HG02884 (cell line): ENCODE results near the gene GALNT7.

Experiments
- ATAC-seq: cut with Tn5 transposase; IDR thresholded peaks from one replicate; pipeline ENCODE4 v1.9.1; 2021; ENCODE audit warnings: mild to moderate bottlenecking, moderate library complexity; ENCODE audit not compliant: unreplicated experiment

GALNT7 gene

DNA sequence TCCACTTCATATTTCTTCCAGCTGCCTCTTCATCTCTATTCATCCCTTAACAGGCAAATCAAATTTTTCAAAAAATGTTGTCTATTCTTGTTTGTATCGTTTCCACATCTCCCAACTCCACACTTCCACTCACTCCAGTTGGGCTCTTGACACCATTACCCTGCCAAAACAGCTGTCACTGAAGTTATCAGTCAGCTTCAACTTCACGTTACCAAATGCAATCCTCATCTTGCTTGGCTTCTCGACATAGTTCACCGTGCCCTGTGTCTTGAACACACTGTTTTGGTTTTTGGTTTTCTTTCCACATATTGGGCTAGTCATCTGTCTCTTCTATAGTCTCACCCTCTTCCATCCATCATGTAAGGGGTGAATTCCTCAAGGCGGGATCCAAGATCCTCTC lies 65.2 kb downstream of the GALNT7 start:
- no peak for ATAC-seq

GRCh38 chr4:173235050-173235449 lies 66.4 kb downstream of the GALNT7 start:
- no peak for ATAC-seq

- no peak for ATAC-seq
These were observed 67.7 kb downstream of the GALNT7 start for GRCh38 chr4:173236301-173236700.

GRCh38 chr4:173237152-173237551 lies 68.5 kb downstream of the GALNT7 start:
- no peak for ATAC-seq

GRCh38 chr4:173237762-173238161 lies 69.2 kb downstream of the GALNT7 start:
- ATAC-seq: no peak

DNA sequence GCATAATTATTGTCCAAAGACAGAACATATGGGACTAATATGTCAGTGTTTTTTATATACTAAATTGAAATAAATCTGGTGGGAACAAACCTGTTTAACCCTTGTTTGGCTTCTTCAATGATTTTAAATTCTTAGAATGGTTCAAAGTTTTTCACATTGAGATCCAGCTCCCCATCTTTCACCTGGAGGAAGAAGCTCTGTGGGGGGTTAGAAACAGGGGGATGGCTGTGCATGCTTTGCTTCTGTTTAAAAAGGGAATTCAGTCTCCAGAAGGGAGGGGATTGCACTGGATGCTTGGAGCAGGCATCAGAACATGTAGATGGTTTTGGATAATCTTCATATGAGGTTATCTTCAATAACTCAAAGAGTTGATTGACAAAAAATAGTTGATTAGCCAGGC lies 72.1 kb downstream of the GALNT7 start:
- ATAC-seq: no peak

GRCh38 chr4:173242466-173243250 lies 74.0 kb downstream of the GALNT7 start:
- no peak for ATAC-seq

DNA sequence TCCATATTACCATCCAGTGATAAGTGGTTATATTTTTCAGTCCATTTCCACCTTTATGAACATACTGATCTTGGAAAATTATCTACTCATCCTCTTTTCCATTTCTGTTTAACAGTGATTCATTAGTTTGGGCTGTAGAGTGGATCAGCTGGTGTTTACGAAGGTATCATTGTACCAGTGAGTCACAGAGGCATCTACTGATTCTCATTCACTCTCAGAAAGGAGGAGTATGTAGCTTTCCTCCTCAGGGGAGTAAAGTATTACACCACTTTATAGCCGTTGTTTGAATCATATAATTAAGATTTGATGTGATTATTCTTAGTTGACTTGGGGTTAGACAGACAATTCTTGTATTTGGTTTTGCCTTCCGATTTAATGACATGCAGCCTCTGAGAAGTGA lies 74.7 kb downstream of the GALNT7 start:
- no peak for ATAC-seq

GRCh38 chr4:173243917-173244658 lies 75.5 kb downstream of the GALNT7 start:
- peak; percentile 80 for ATAC-seq

- no peak for ATAC-seq
These were observed 77.3 kb downstream of the GALNT7 start for GRCh38 chr4:173245952-173246351.

GRCh38 chr4:173246719-173247118 lies 78.1 kb downstream of the GALNT7 start:
- ATAC-seq: peak; percentile 46

- ATAC-seq: no peak
These were observed 78.7 kb downstream of the GALNT7 start for GRCh38 chr4:173247321-173247720.

DNA sequence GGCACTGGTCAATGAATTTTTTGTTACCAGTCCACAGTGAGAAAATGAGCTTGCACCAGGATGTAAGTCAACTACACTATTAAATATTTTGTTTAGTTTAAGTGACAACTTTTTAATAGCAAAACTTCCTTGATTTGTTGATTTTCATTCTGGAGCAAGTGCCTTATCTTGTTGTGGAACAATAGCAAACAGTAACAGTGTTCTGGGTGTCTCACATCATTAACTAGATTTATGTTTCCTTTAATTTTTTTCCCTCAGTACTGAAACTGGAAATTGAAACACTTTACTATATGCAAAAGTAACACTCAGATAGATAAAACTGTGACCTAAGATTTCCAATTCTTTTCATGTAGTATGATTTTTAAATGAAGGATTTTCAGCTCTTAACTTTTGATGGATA lies 80.1 kb downstream of the GALNT7 start:
- ATAC-seq: no peak

- ATAC-seq: peak; percentile 88
These were observed 83.7 kb downstream of the GALNT7 start for GRCh38 chr4:173252024-173252935.

- no peak for ATAC-seq
These were observed 85.0 kb downstream of the GALNT7 start for GRCh38 chr4:173253561-173253960.

DNA sequence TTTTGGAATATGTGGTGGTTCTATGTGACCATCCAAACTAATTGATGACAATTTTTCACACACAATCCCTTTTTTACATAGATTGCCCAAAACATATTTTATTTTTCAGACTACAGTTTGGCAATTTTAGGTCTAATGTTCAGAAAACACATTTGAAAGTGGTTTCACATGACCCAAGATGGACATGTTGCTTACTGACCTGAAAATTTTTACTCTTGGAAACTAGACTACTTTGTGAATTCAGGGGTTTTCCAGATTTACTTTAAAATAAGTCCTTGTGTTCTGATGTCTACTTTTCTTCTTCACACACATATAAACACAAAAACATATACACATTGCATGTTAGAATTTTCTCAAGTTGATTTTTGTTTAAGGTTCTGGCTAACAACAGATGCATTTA lies 86.0 kb downstream of the GALNT7 start:
- peak; percentile 26 for ATAC-seq

DNA sequence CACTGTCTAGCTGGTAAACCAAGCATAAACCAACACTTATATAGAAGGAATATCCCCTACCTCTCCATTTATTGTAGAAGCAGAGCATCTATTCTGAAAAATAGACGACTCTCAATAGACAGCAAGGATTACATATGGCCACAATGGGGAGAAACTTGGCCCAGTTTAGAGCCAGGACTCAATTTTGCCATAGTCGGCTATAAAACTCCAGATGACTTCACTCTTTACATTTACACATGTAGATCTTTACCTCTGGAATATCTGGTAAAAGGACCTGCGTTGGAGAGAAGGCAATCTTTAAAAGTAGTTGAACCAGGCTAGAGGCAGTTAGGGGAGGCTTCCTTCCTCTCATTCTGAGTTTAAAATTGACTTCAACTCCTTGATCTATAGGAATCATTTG lies 88.2 kb downstream of the GALNT7 start:
- no peak for ATAC-seq

DNA sequence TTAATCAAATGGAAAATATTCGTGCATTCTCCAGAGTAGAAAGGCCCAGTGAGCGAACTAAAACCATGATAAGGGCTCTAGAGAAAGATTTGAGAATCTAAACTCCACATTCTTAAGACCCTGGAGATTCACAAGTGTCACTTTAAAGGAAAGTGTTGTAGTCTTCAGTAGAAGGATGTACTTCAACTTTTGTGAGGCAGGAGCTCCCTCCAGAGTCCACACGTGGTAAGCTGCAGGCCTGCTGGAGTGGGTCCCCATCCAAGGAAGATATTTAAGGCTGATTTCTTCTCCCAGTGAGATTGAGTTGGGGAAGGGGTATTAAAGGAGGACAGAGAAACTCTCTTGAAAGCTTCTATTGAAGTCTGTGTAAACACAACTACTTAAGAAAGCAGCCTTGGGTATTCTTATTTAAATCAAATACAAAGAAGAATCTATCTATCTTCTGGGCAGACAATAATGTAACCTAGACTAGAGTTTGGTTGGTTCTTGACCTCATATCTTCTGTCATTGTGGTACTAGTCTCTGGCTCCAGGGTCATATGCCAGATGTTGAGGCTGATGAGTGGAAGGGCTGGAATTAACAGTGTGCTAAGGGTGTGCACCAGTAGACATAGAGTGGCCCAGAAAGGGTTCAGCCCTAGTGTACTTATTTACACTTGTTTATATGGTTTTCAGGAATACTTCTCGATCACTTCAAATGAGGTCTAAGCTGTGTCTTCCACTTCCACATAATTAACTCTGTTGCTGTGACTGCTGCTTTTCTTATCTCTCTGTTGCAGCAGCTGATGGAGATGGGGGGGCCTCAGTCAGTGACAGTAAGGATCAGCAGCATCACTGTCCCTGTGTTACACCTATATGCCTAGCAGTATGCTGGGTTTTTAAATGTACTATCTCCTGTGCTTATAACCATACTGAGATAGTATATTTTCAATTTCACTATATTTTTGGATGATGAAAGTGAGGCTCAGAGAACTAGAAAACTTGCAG lies 89.4 kb downstream of the GALNT7 start:
- ATAC-seq: peak; percentile 87

GRCh38 chr4:173258866-173259265 lies 90.3 kb downstream of the GALNT7 start:
- no peak for ATAC-seq

DNA sequence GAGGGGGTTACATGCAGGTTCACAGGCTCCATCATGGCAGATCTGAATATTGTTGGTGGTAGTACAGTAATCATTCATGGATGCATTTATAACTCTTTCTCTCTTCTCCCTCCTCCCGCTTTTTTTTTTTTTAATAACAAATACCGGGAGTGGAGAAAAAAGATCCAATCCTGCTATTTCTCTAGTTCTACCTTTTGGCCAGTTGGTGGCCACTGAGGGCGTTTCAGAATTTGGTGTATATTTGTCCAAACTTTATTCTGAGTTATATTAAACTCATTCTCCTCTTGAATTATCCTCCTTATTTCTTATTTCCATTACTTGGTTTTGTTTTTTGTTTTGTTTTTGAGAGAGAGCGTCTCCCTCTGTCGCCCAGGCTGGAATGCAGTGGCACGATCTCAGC lies 90.7 kb downstream of the GALNT7 start:
- no peak for ATAC-seq
